Measurements from ENCODE around the gene ZNF438.

Gene ZNF438

DNA sequence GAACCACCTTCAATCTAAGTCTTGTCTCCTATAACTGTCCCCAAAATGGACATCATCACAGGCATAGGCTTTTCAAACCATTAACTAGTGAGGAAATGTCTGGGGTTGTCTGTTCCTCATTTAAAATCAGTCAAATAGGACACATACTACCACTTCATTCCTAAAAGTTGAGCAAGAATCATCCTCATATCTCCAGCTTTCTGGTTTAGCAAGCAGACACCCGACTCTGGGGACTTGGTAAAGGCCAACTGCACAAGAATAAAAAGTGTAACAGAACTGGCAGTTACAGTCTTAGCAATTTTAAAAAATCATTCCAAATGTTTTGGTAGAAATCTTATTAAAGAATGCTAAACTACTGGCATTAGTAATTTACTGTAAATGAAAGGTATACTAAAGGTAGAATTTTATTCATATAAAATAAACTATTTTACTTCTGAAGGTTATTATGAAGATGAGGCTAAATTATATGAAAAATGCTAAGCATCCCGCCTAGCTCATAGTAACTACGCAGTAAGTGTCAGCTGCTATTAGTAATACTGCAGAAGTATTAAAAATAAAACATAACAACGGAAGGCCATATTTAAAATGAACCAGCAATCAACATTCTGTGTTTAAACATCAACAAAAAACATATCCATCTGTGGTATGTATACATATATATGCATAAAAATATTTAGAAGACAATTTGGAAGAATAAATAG is 60.8 kb downstream of the ZNF438 start:
- Histone ChIP-seq H3K27me3 (no peaks in the 10 kb centered on the region), H3K4me3 (ENCODE audit: low read depth, low read length) (no peak overlapping the region), H3K4me1 (no peaks in the 10 kb centered on the region), H3K9me3 (no peaks in the 10 kb centered on the region), H3K36me3 (no peaks in the 10 kb centered on the region)
- TF ChIP-seq CTCF (IDR thresholded peaks at IDR 0.05; ENCODE audit: low read depth, low read length) = no peak
- no peak for DNase-seq

DNA sequence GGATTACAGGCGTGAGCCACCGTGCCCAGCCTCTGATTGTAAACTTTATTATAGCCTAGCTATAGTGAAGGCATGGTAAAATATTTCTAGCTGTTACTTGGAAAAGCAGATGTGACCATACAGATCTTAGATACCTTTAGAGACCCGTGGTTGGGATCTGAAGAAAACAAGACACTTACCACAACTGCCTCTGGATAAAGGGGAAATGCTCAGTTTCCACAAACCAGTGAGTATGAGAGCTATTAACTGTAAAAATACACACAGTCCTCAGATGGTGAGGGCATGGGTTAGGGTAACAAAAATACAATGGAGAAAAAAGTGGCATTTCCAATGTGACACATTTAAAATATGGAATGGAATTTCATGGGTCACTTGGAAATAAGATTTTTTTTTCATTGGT is 63.0 kb downstream of the ZNF438 start:
- Histone ChIP-seq H3K4me1 (no peaks in the 10 kb centered on the region), H3K27me3 (no peaks in the 10 kb centered on the region), H3K9me3 (no peaks in the 10 kb centered on the region), H3K4me3 (ENCODE audit: low read depth, low read length) (no peak overlapping the region), H3K36me3 (no peaks in the 10 kb centered on the region)
- no peak for TF ChIP-seq CTCF (IDR thresholded peaks at IDR 0.05; ENCODE audit: low read depth, low read length)
- DNase-seq = no peak

DNA sequence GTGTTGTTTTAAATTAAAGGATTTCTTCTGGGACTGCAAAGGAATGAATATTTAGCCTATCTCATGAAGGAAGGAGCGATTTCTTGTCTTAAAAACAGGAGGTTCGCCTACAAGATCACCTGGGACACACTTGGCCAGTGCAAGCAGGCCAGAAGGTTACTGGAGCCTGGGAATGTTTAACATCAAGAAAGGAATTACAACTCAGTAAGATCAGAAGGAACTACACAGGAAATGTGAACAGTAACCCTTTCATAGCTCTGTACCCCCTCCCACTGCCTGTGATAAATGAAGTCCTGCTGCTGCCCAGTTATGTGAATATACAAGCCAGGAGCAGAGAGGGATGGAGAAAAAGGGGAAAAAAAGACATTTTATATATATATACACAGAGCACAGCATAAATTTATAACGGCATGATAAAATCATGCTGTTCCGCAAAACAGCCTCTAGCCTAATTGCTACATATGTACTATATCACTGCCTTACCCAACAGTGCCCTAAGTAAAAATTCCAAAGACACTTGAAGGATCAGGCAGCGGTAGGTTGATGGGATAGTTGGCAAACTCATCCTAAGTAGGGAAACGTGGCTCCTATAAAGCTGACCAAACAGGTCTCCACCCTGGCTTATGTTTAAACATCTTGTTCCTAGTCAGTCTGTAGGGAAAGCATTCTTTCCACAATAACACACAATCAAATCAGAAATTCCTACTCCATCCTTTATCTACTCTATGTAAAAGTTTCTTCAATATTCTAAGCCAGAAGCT is 63.8 kb downstream of the ZNF438 start:
- H3K4me3 ChIP-seq (ENCODE audit: low read depth, low read length) = no peak overlapping the region
- no peaks in the 10 kb centered on the region for H3K27me3 ChIP-seq
- H3K9me3 ChIP-seq = no peaks in the 10 kb centered on the region
- H3K36me3 ChIP-seq = no peaks in the 10 kb centered on the region
- DNase-seq = no peak
- no peaks in the 10 kb centered on the region for H3K4me1 ChIP-seq
- no peak for TF ChIP-seq CTCF (IDR thresholded peaks at IDR 0.05; ENCODE audit: low read depth, low read length)

GRCh38 chr10:30963992-30964930 is 67.4 kb downstream of the ZNF438 start:
- no peaks in the 10 kb centered on the region for H3K36me3 ChIP-seq
- no peak for DNase-seq
- H3K27me3 ChIP-seq = no peaks in the 10 kb centered on the region
- H3K9me3 ChIP-seq = no peaks in the 10 kb centered on the region
- no peak overlapping the region for H3K4me3 ChIP-seq (ENCODE audit: low read depth, low read length)
- no peaks in the 10 kb centered on the region for H3K4me1 ChIP-seq
- no peak for TF ChIP-seq CTCF (IDR thresholded peaks at IDR 0.05; ENCODE audit: low read depth, low read length)

DNA sequence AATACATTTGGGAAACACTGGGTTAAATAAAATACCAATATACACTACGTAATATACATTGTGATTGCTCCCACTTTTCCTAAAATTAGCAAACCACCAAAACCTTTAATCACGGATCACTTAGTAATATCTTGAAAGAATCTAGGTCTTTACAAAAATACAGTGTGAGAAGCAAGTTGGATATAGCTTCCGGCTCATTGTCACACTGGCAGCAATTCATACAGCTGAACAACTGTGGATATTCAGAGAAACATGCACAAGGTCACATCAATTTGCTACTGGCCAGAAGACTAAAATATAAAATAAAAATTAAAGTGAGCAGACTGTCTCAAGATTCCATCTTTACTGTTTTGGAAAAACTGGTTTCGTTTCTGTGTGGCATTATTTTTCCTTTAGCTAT is 69.1 kb downstream of the ZNF438 start:
- Histone ChIP-seq H3K9me3 (no peaks in the 10 kb centered on the region), H3K27me3 (no peaks in the 10 kb centered on the region), H3K4me3 (ENCODE audit: low read depth, low read length) (no peak overlapping the region), H3K36me3 (no peaks in the 10 kb centered on the region), H3K4me1 (no peaks in the 10 kb centered on the region)
- no peak for TF ChIP-seq CTCF (IDR thresholded peaks at IDR 0.05; ENCODE audit: low read depth, low read length)
- DNase-seq = no peak

Data from BE2C (cell line).